HEK293 (cell line): Measurements from ENCODE around the gene TTC9B.

ENCODE experiments used
- ZNF585B ChIP-seq: fragments of 450-650 bp; formaldehyde crosslinking; IDR thresholded peaks from 2 replicates; pipeline ENCODE4 v1.5.1; 2016; ENCODE audit warnings: missing biosample characterization, missing genetic modification characterization
- TF ChIP-seq, protein P1 (sequence below): fragments of 450-650 bp; formaldehyde crosslinking; IDR thresholded peaks from 2 replicates; pipeline ENCODE4 v1.5.1; 2016; ENCODE audit warnings: missing biosample characterization, missing genetic modification characterization

DNA sequence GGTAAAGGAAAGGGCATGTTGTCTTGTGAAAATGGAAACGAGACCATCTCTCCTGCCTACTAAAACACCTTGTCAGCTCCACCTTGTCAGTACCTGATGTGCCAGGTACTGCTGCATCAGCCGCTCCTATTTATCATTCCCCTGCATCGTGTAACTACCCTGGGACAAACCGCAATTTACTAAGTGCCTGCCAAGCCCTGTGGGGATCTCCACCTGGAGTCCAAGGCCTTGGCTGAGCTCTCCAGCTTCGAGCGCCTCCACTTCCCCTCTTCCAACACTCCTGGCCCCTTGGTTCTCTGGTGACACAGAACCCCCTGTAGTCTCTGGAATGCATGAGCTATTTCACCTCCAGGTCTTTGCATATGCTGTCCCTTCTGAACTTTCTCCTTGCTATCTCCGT is 34.2 kb upstream of the TTC9B start:
- no peak for TF ChIP-seq ZNF585B (tag by site-specific recombination)
- TF ChIP-seq, protein P1, sequence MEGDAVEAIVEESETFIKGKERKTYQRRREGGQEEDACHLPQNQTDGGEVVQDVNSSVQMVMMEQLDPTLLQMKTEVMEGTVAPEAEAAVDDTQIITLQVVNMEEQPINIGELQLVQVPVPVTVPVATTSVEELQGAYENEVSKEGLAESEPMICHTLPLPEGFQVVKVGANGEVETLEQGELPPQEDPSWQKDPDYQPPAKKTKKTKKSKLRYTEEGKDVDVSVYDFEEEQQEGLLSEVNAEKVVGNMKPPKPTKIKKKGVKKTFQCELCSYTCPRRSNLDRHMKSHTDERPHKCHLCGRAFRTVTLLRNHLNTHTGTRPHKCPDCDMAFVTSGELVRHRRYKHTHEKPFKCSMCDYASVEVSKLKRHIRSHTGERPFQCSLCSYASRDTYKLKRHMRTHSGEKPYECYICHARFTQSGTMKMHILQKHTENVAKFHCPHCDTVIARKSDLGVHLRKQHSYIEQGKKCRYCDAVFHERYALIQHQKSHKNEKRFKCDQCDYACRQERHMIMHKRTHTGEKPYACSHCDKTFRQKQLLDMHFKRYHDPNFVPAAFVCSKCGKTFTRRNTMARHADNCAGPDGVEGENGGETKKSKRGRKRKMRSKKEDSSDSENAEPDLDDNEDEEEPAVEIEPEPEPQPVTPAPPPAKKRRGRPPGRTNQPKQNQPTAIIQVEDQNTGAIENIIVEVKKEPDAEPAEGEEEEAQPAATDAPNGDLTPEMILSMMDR (tag by site-specific recombination), result no peak
